Lung (tissue), 12 donors: ENCODE measurements around the gene GJA5. TPM values are rescaled to one million over a fixed set of nuclear protein-coding genes. Genes with fewer than 3 reads are reported as not detected.

Experiments used
- ATAC-seq: fragments of 200-7000 bp; cut with Tn5 transposase; one replicate; pipeline ENCODE4 v1.9.1; 2020; ENCODE audit warnings: moderate number of reproducible peaks; ENCODE audit not compliant: insufficient read depth, low FRiP score
- DNase-seq, 3 donors: peaks; one replicate each; pipeline ENCODE4 v3.0.0-alpha.2; 2013 to 2017
- H3K27ac ChIP-seq, 2 donors: one replicate each; pipeline ENCODE4 v1.5.1; 2013; ENCODE audit warnings: mild to moderate bottlenecking in 2 of 2, moderate library complexity in 2 of 2, control low read depth in 1 of 2, inconsistent platforms in 1 of 2, low read depth in 1 of 2, low read length in 1 of 2
- H3K27me3 ChIP-seq, 3 donors: one replicate each; pipeline ENCODE4 v1.5.1; 2013; ENCODE audit warnings: low read length in 2 of 3; ENCODE audit not compliant: control insufficient read depth in 3 of 3, insufficient read depth in 3 of 3
- H3K36me3 ChIP-seq, 4 donors: one replicate each; pipeline ENCODE4 v1.5.1; 2013; ENCODE audit warnings: low read length in 4 of 4, mild to moderate bottlenecking in 1 of 4, moderate library complexity in 1 of 4; ENCODE audit not compliant: control insufficient read depth in 4 of 4, insufficient read depth in 4 of 4
- H3K4me1 ChIP-seq, 5 donors: one replicate each; pipeline ENCODE4 v1.5.1; 2013; ENCODE audit warnings: low read length in 5 of 5, mild to moderate bottlenecking in 2 of 5, moderate library complexity in 1 of 5; ENCODE audit not compliant: control insufficient read depth in 5 of 5, insufficient read depth in 5 of 5
- H3K4me3 ChIP-seq: one replicate; pipeline ENCODE4 v1.5.1; 2013; ENCODE audit warnings: mild to moderate bottlenecking, control low read depth, moderate library complexity
- H3K9ac ChIP-seq, 2 donors: one replicate each; pipeline ENCODE4 v1.5.1; 2013; ENCODE audit warnings: low read length in 2 of 2, control low read depth in 1 of 2; ENCODE audit not compliant: insufficient read depth in 1 of 2
- H3K9me3 ChIP-seq, 4 donors: one replicate each; pipeline ENCODE4 v1.5.1; 2013; ENCODE audit warnings: low read length in 3 of 4, mild to moderate bottlenecking in 1 of 4, moderate library complexity in 1 of 4; ENCODE audit not compliant: control insufficient read depth in 4 of 4, insufficient read depth in 3 of 4
- WGBS, 2 donors: extraction: QIAGEN DNeasy Blood & Tissue Kit; methylation state at CpG; one replicate each; pipeline ENCODE4 v1.1.7; 2013; 5-methylcytosine and 5-hydroxymethylcytosine counted together
- polyA plus RNA-seq, 2 donors: library from polyadenylated mRNA; stranded (reverse); fragments of 200-250 nt; gene quantifications; one replicate each; pipeline ENCODE4 v1.2.1, GENCODE V29; 2013
- total RNA-seq, 2 donors: library from RNA; depleted of rRNA in 1 of 2; stranded (reverse); fragments of >200 nt in 1 of 2; gene quantifications; one replicate each; pipeline ENCODE4 v1.2.1, GENCODE V29; 2014 to 2021
- TF ChIP-seq, protein P1 (sequence below): IDR thresholded peaks from 2 replicates; pipeline ENCODE4 v1.5.1; 2012; ENCODE audit warnings: mild to moderate bottlenecking; ENCODE audit errors: control extremely low read depth, extremely low read depth
- donor health status: control.
- donor health status: control.
- donor health status: Bipolar disorder and iron deficiency.
- donor health status: healthy.
- donor health status: DM: yes; HTN: yes; CAD: no.

GJA5 gene
- total and polyA plus RNA-seq, 4 donors, result 7.7 to 38.3 (median 18.5) TPM

DNA sequence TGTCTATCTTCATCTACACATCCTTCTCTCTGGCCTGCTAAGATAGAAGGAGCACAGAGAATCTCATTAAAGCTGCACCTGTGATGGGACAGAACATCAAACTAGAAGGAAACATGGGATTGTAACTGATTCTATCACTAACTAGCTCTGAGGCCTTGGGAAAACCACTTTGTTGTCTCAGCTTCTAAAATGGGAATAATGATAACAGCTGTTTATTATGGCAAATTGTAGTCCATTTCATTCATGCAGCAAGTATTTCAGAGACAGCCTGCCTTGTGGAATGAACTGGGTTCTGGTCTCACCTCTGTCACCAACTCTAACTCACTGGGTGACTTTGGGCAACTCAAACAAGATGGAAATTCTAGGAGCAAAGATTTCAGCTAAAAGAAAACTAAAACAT, 12.4 kb downstream of the GJA5 start:
- peaks cover 0 to 36% (median 9%) of the 10 kb centered on the region in 5 donors for H3K4me1 ChIP-seq
- ATAC-seq, result no peak
- DNase-seq, result no peak
- peaks cover 0 to 34% (median 0%) of the 10 kb centered on the region in 3 donors for H3K27me3 ChIP-seq
- H3K27ac ChIP-seq, result peak overlapping the region in 1 of 2 donors; percentile 51
- no peak overlapping the region for H3K9ac ChIP-seq
- TF ChIP-seq, protein P1, sequence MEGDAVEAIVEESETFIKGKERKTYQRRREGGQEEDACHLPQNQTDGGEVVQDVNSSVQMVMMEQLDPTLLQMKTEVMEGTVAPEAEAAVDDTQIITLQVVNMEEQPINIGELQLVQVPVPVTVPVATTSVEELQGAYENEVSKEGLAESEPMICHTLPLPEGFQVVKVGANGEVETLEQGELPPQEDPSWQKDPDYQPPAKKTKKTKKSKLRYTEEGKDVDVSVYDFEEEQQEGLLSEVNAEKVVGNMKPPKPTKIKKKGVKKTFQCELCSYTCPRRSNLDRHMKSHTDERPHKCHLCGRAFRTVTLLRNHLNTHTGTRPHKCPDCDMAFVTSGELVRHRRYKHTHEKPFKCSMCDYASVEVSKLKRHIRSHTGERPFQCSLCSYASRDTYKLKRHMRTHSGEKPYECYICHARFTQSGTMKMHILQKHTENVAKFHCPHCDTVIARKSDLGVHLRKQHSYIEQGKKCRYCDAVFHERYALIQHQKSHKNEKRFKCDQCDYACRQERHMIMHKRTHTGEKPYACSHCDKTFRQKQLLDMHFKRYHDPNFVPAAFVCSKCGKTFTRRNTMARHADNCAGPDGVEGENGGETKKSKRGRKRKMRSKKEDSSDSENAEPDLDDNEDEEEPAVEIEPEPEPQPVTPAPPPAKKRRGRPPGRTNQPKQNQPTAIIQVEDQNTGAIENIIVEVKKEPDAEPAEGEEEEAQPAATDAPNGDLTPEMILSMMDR, result no peak
- no peaks in the 10 kb centered on the region for H3K36me3 ChIP-seq
- H3K9me3 ChIP-seq, result no peaks in the 10 kb centered on the region
- H3K4me3 ChIP-seq, result no peak overlapping the region

DNA sequence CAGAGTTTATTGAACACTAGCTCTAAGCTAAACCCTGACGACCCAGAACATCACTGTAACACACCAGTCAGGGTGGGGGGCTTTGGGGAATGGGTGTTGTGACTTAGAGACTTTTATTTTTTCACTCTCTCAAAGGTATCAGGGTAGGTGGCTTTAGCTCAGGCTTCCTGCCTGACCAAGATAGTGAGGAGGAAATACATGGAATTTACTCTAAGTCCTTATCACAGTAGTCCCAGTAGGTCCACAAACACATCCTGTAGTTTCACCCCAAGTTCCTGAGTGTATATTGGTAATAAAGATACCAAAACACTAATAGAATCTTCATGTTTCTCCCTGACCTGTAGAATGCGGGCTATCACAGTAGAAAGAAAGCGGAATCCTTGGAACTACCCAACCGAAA, 15.1 kb downstream of the GJA5 start:
- peaks cover 0 to 37% (median 0%) of the 10 kb centered on the region in 3 donors for H3K27me3 ChIP-seq

GRCh38 chr1:147741065-147741464, 19.3 kb downstream of the GJA5 start:
- Histone ChIP-seq H3K9me3 (no peaks in the 10 kb centered on the region), H3K27ac (peak overlapping the region in 1 of 2 donors; percentile 51), H3K9ac (no peak overlapping the region), H3K4me3 (no peak overlapping the region), H3K36me3 (no peaks in the 10 kb centered on the region), H3K27me3 (peaks cover 0 to 35% (median 0%) of the 10 kb centered on the region in 3 donors), H3K4me1 (peaks cover 0 to 11% (median 0%) of the 10 kb centered on the region in 5 donors)
- 84 to 100% methylated on average over 1 of the region's 1 CpG for WGBS, 2 donors
- ATAC-seq (no peak), DNase-seq (peak in 1 of 3 donors; percentile 49)
- TF ChIP-seq, protein P1, result no peak

More for the DNA sequence above, 15.1 kb downstream of the GJA5 start:
- no peak for DNase-seq
- H3K27ac ChIP-seq, result no peak overlapping the region
- TF ChIP-seq, protein P1, result no peak
- WGBS, 2 donors, result 80 to 85% methylated on average over 4 of the region's 4 CpGs
- ATAC-seq, result no peak
- H3K4me1 ChIP-seq, result peaks cover 0 to 13% (median 4%) of the 10 kb centered on the region in 5 donors
- H3K4me3 ChIP-seq, result no peak overlapping the region
- H3K36me3 ChIP-seq, result no peaks in the 10 kb centered on the region
- H3K9ac ChIP-seq, result no peak overlapping the region
- H3K9me3 ChIP-seq, result no peaks in the 10 kb centered on the region

GRCh38 chr1:147740391-147740790, 20.0 kb downstream of the GJA5 start:
- Histone ChIP-seq H3K4me1 (peaks cover 0 to 11% (median 1%) of the 10 kb centered on the region in 5 donors), H3K9me3 (no peaks in the 10 kb centered on the region), H3K9ac (no peak overlapping the region), H3K27ac (peak overlapping the region in 1 of 2 donors; percentile 51), H3K36me3 (no peaks in the 10 kb centered on the region), H3K27me3 (peaks cover 0 to 32% (median 0%) of the 10 kb centered on the region in 3 donors), H3K4me3 (no peak overlapping the region)
- ATAC-seq, result no peak
- no peak for DNase-seq
- WGBS, 2 donors, result 92 to 93% methylated on average over 3 of the region's 3 CpGs
- TF ChIP-seq, protein P1, result no peak
